ENCODE measurements around the gene HMGXB3.

Gene HMGXB3

DNA sequence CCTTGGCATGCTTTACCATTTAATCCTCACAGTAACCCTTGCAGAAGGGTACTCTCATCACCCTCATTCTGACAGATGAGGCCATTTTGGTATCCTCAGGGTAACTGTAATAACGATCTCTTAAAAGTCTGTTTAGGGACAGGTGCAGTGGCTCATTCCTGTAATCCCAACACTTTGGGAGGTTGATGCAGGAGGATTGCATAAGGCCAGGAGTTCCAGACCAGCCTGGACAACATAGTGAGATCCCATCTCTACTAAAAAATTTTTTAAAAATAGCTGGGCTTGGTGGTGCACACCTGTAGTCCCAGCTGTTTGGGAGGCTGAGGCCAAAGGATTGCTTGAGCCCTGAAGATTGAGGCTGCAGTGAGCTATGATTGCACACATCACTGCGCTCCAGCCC lies 54.0 kb downstream of the HMGXB3 start:
- H3K4me1 ChIP-seq (ENCODE audit: low read length), result no peaks in the 10 kb centered on the region
- H3K27me3 ChIP-seq (replicated peaks; ENCODE audit: insufficient read depth, low read length), result no peaks in the 10 kb centered on the region
- H3K9ac ChIP-seq (ENCODE audit: low read length), result no peak overlapping the region
- no peak overlapping the region for H3K4me3 ChIP-seq (ENCODE audit: low read length)
- peaks cover 13% of the 10 kb centered on the region for H3K36me3 ChIP-seq (replicated peaks; ENCODE audit: insufficient read depth, low read length)
- no peaks in the 10 kb centered on the region for H3F3A ChIP-seq (ENCODE audit: insufficient read depth, low read length)
- no peaks in the 10 kb centered on the region for H3K9me2 ChIP-seq (replicated peaks; ENCODE audit: insufficient read depth, low read length)
- no peaks in the 10 kb centered on the region for H4K20me1 ChIP-seq (ENCODE audit: insufficient read depth, low read length)
- no peak overlapping the region for H3K27ac ChIP-seq (ENCODE audit: low read length)
- TF ChIP-seq EZH2phosphoT487 (IDR thresholded peaks at IDR 0.05; ENCODE audit: low read length), result no peak
- no peak for TF ChIP-seq EZH2 (optimal IDR thresholded peaks at IDR 0.05; ENCODE audit: low read depth, low read length)
- TF ChIP-seq CTCF (IDR thresholded peaks at IDR 0.05; ENCODE audit: low read length), result no peak
- H3K4me2 ChIP-seq (ENCODE audit: low read depth, low read length), result no peak overlapping the region
- no peak overlapping the region for H2AFZ ChIP-seq (ENCODE audit: low read length)
- H3K79me2 ChIP-seq (ENCODE audit: low read length), result no peaks in the 10 kb centered on the region
- no peak for DNase-seq
- no peaks in the 10 kb centered on the region for H3K9me3 ChIP-seq (replicated peaks; ENCODE audit: insufficient read depth, low read length)

- H3K27ac ChIP-seq (ENCODE audit: low read length), result no peak overlapping the region
- H3K27me3 ChIP-seq (replicated peaks; ENCODE audit: insufficient read depth, low read length), result no peaks in the 10 kb centered on the region
- no peak overlapping the region for H2AFZ ChIP-seq (ENCODE audit: low read length)
- H3K4me3 ChIP-seq (ENCODE audit: low read length), result no peak overlapping the region
- no peaks in the 10 kb centered on the region for H4K20me1 ChIP-seq (ENCODE audit: insufficient read depth, low read length)
- DNase-seq, result no peak
- no peaks in the 10 kb centered on the region for H3F3A ChIP-seq (ENCODE audit: insufficient read depth, low read length)
- H3K9ac ChIP-seq (ENCODE audit: low read length), result no peak overlapping the region
- H3K4me1 ChIP-seq (ENCODE audit: low read length), result no peaks in the 10 kb centered on the region
- H3K36me3 ChIP-seq (replicated peaks; ENCODE audit: insufficient read depth, low read length), result peaks cover 13% of the 10 kb centered on the region
- H3K4me2 ChIP-seq (ENCODE audit: low read depth, low read length), result no peak overlapping the region
- H3K9me2 ChIP-seq (replicated peaks; ENCODE audit: insufficient read depth, low read length), result no peaks in the 10 kb centered on the region
- H3K9me3 ChIP-seq (replicated peaks; ENCODE audit: insufficient read depth, low read length), result no peaks in the 10 kb centered on the region
- H3K79me2 ChIP-seq (ENCODE audit: low read length), result no peaks in the 10 kb centered on the region
- TF ChIP-seq EZH2phosphoT487 (IDR thresholded peaks at IDR 0.05; ENCODE audit: low read length) (no peak), CTCF (IDR thresholded peaks at IDR 0.05; ENCODE audit: low read length) (no peak), EZH2 (optimal IDR thresholded peaks at IDR 0.05; ENCODE audit: low read depth, low read length) (no peak)
These were observed 55.0 kb downstream of the HMGXB3 start for GRCh38 chr5:150055326-150056074.

DNA sequence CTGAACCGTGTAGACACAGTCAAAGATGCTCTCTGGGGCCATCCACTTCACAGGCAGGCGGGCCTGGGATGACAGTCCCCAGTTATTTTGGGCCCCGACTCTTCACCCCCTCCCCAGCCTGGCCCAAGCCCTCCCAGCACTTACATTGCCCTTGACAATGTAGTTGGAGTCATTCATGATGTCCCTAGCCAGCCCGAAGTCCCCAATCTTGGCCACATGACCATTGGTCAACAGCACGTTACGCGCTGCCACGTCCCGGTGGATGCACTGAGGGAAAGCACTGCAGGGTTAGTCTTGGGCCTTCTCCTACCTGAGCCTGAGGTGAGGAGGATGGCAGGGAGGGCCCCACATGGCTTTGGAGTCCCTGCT lies 55.5 kb downstream of the HMGXB3 start:
- H3K9ac ChIP-seq (ENCODE audit: low read length), result no peak overlapping the region
- TF ChIP-seq CTCF (IDR thresholded peaks at IDR 0.05; ENCODE audit: low read length) (no peak), EZH2 (optimal IDR thresholded peaks at IDR 0.05; ENCODE audit: low read depth, low read length) (no peak), EZH2phosphoT487 (IDR thresholded peaks at IDR 0.05; ENCODE audit: low read length) (no peak)
- no peak for DNase-seq
- peaks cover 8% of the 10 kb centered on the region for H3K36me3 ChIP-seq (replicated peaks; ENCODE audit: insufficient read depth, low read length)
- H3K27me3 ChIP-seq (replicated peaks; ENCODE audit: insufficient read depth, low read length), result no peaks in the 10 kb centered on the region
- no peak overlapping the region for H2AFZ ChIP-seq (ENCODE audit: low read length)
- no peaks in the 10 kb centered on the region for H3K9me2 ChIP-seq (replicated peaks; ENCODE audit: insufficient read depth, low read length)
- H4K20me1 ChIP-seq (ENCODE audit: insufficient read depth, low read length), result no peaks in the 10 kb centered on the region
- no peaks in the 10 kb centered on the region for H3K79me2 ChIP-seq (ENCODE audit: low read length)
- no peaks in the 10 kb centered on the region for H3K4me1 ChIP-seq (ENCODE audit: low read length)
- no peaks in the 10 kb centered on the region for H3F3A ChIP-seq (ENCODE audit: insufficient read depth, low read length)
- no peak overlapping the region for H3K4me2 ChIP-seq (ENCODE audit: low read depth, low read length)
- H3K4me3 ChIP-seq (ENCODE audit: low read length), result no peak overlapping the region
- no peaks in the 10 kb centered on the region for H3K9me3 ChIP-seq (replicated peaks; ENCODE audit: insufficient read depth, low read length)
- no peak overlapping the region for H3K27ac ChIP-seq (ENCODE audit: low read length)

Measured in MM.1S (cell line).